ENCODE results near the gene RFTN1.

DNA sequence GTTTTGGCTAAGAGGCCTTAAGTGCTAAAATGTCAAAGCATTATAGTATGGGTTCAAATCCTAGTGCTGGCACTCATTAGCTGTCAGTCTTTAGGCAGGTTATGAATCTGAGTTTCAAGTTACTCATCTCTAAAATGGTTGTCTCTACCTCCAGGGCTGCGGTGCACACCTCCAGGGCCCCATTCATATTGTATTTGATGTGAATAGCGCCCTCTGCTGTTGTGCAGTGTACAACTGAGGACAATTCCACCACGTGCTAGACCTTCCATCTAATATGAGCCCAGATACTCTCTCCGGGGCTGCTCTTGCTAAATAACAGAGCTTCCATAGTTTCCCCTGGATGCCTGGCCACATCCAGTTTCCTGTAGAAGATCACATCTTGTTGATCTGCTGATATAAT, 194.2 kb downstream of the RFTN1 start:
- TF ChIP-seq, protein P1, sequence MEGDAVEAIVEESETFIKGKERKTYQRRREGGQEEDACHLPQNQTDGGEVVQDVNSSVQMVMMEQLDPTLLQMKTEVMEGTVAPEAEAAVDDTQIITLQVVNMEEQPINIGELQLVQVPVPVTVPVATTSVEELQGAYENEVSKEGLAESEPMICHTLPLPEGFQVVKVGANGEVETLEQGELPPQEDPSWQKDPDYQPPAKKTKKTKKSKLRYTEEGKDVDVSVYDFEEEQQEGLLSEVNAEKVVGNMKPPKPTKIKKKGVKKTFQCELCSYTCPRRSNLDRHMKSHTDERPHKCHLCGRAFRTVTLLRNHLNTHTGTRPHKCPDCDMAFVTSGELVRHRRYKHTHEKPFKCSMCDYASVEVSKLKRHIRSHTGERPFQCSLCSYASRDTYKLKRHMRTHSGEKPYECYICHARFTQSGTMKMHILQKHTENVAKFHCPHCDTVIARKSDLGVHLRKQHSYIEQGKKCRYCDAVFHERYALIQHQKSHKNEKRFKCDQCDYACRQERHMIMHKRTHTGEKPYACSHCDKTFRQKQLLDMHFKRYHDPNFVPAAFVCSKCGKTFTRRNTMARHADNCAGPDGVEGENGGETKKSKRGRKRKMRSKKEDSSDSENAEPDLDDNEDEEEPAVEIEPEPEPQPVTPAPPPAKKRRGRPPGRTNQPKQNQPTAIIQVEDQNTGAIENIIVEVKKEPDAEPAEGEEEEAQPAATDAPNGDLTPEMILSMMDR (IDR thresholded peaks at IDR 0.05) = no peak
- no peak for TF ChIP-seq POLR2A (IDR thresholded peaks at IDR 0.05)

All from uterus (tissue), 2 donors.